ENCODE measurements around the gene MUL1.
"Not testable (repeated sequence)": the region's sequence is repeated elsewhere in the genome, so short reads cannot be mapped to it uniquely, and the experiment has no call there.

The MUL1 gene

GRCh38 chr1:20511518-20512428 lies 3.8 kb upstream of the MUL1 start:
- Histone ChIP-seq H3K27ac (no peak overlapping the region), H3K4me1 (peaks cover 16% of the 10 kb centered on the region), H4K20me1 (peaks cover 6% of the 10 kb centered on the region; the same call in 1 of the 2 replicates), H3K9me3 (no peaks in the 10 kb centered on the region), H3K4me2 (no peak overlapping the region), H3K9ac (no peak overlapping the region), H3K4me3 (no peak overlapping the region), H3K27me3 (no peaks in the 10 kb centered on the region), H3K36me3 (no peaks in the 10 kb centered on the region)
- TF ChIP-seq Cebpa-rat (IDR thresholded peaks at IDR 0.05): no peak

- H3K36me3 ChIP-seq: peaks cover 26% of the 10 kb centered on the region
- peak overlapping the region; percentile 97 for H3K4me3 ChIP-seq
- H3K9ac ChIP-seq: peak overlapping the region; percentile 90; the same call in 1 of the 2 replicates
- peaks cover 38% of the 10 kb centered on the region; the same call in 1 of the 2 replicates for H4K20me1 ChIP-seq
- no peak for TF ChIP-seq Cebpa-rat (IDR thresholded peaks at IDR 0.05)
- peaks cover 35% of the 10 kb centered on the region for H3K4me1 ChIP-seq
- H3K27me3 ChIP-seq: no peaks in the 10 kb centered on the region
- H3K9me3 ChIP-seq: no peaks in the 10 kb centered on the region
- H3K4me2 ChIP-seq: peak overlapping the region; percentile 97
- H3K27ac ChIP-seq: 0 out of 2 replicates have a peak overlapping the region, but pooled peaks have one; percentile 74
Measured at GRCh38 chr1:20508411-20508771, 440 bp upstream of the MUL1 start.

GRCh38 chr1:20507248-20507563 lies 745 bp downstream of the MUL1 start:
- Histone ChIP-seq H3K4me3 (peak overlapping the region; percentile 97), H3K4me1 (peaks cover 34% of the 10 kb centered on the region), H3K27me3 (no peaks in the 10 kb centered on the region), H4K20me1 (peaks cover 43% of the 10 kb centered on the region; the same call in 1 of the 2 replicates), H3K36me3 (peaks cover 38% of the 10 kb centered on the region), H3K4me2 (peak overlapping the region; percentile 97), H3K9ac (peak overlapping the region; percentile 90), H3K9me3 (no peaks in the 10 kb centered on the region), H3K27ac (0 out of 2 replicates have a peak overlapping the region, but pooled peaks have one; percentile 74)
- TF ChIP-seq Cebpa-rat (IDR thresholded peaks at IDR 0.05): no peak

GRCh38 chr1:20505488-20505887 lies 2.5 kb downstream of the MUL1 start:
- Histone ChIP-seq H3K4me1 (peaks cover 29% of the 10 kb centered on the region), H3K9ac (0 out of 2 replicates have a peak overlapping the region, but pooled peaks have one; percentile 1), H3K4me2 (no peak overlapping the region), H3K27ac (no peak overlapping the region), H3K4me3 (no peak overlapping the region), H4K20me1 (peaks cover 46% of the 10 kb centered on the region; the same call in 1 of the 2 replicates), H3K36me3 (peaks cover 55% of the 10 kb centered on the region), H3K9me3 (no peaks in the 10 kb centered on the region), H3K27me3 (no peaks in the 10 kb centered on the region)
- TF ChIP-seq Cebpa-rat (IDR thresholded peaks at IDR 0.05): no peak

GRCh38 chr1:20500716-20501115 lies 7.2 kb downstream of the MUL1 start:
- Histone ChIP-seq H3K9me3 (no peaks in the 10 kb centered on the region), H3K4me1 (peaks cover 9% of the 10 kb centered on the region), H3K27ac (no peak overlapping the region), H3K4me2 (no peak overlapping the region), H3K9ac (no peak overlapping the region), H3K4me3 (no peak overlapping the region), H3K27me3 (no peaks in the 10 kb centered on the region), H4K20me1 (peaks cover 50% of the 10 kb centered on the region; the same call in 1 of the 2 replicates), H3K36me3 (peaks cover 87% of the 10 kb centered on the region)
- no peak for TF ChIP-seq Cebpa-rat (IDR thresholded peaks at IDR 0.05)

GRCh38 chr1:20499718-20500117 lies 8.2 kb downstream of the MUL1 start:
- Histone ChIP-seq H3K27ac (no peak overlapping the region), H3K4me3 (no peak overlapping the region), H3K36me3 (peaks cover 78% of the 10 kb centered on the region), H3K4me2 (no peak overlapping the region), H3K9me3 (no peaks in the 10 kb centered on the region), H3K27me3 (no peaks in the 10 kb centered on the region), H3K4me1 (no peaks in the 10 kb centered on the region), H3K9ac (no peak overlapping the region), H4K20me1 (peaks cover 41% of the 10 kb centered on the region; the same call in 1 of the 2 replicates)
- TF ChIP-seq Cebpa-rat (IDR thresholded peaks at IDR 0.05): no peak

GRCh38 chr1:20499105-20499504 lies 8.8 kb downstream of the MUL1 start:
- Histone ChIP-seq H3K27me3 (no peaks in the 10 kb centered on the region), H3K36me3 (peaks cover 73% of the 10 kb centered on the region), H3K27ac (no peak overlapping the region), H3K9ac (no peak overlapping the region), H4K20me1 (peaks cover 35% of the 10 kb centered on the region; the same call in 1 of the 2 replicates), H3K4me2 (no peak overlapping the region), H3K4me3 (no peak overlapping the region), H3K9me3 (no peaks in the 10 kb centered on the region), H3K4me1 (peaks cover 6% of the 10 kb centered on the region)
- no peak for TF ChIP-seq Cebpa-rat (IDR thresholded peaks at IDR 0.05)

- Histone ChIP-seq H3K27ac (no peak overlapping the region), H3K4me3 (no peak overlapping the region), H3K9me3 (no peaks in the 10 kb centered on the region), H3K4me2 (no peak overlapping the region), H3K27me3 (no peaks in the 10 kb centered on the region), H4K20me1 (peaks cover 25% of the 10 kb centered on the region; the same call in 1 of the 2 replicates), H3K4me1 (peaks cover 16% of the 10 kb centered on the region), H3K36me3 (peaks cover 63% of the 10 kb centered on the region), H3K9ac (no peak overlapping the region)
- no peak for TF ChIP-seq Cebpa-rat (IDR thresholded peaks at IDR 0.05)
Measured at GRCh38 chr1:20498116-20498515, 9.8 kb downstream of the MUL1 start.

- Histone ChIP-seq H3K27ac (no peak overlapping the region), H3K4me3 (no peak overlapping the region), H3K36me3 (peaks cover 57% of the 10 kb centered on the region), H3K9ac (no peak overlapping the region), H3K9me3 (no peaks in the 10 kb centered on the region), H3K27me3 (no peaks in the 10 kb centered on the region), H3K4me2 (no peak overlapping the region), H4K20me1 (peaks cover 24% of the 10 kb centered on the region; the same call in 1 of the 2 replicates), H3K4me1 (peaks cover 18% of the 10 kb centered on the region)
- no peak for TF ChIP-seq Cebpa-rat (IDR thresholded peaks at IDR 0.05)
Measured at GRCh38 chr1:20497506-20497905, 10.4 kb downstream of the MUL1 start.

- H3K27ac ChIP-seq: not testable (repeated sequence)
- H4K20me1 ChIP-seq: peaks cover 24% of the 10 kb centered on the region; the same call in 1 of the 2 replicates
Measured at GRCh38 chr1:20496725-20497383, 11.1 kb downstream of the MUL1 start.

More at GRCh38 chr1:20496725-20497383, 11.1 kb downstream of the MUL1 start:
- H3K9ac ChIP-seq, H3K27me3 ChIP-seq, H3K4me2 ChIP-seq, H3K4me3 ChIP-seq, H3K9me3 ChIP-seq: not testable (repeated sequence)
- Histone ChIP-seq H3K36me3 (peaks cover 51% of the 10 kb centered on the region), H3K4me1 (peaks cover 18% of the 10 kb centered on the region)
